K562 (cell line): ENCODE results near the gene ENKUR. TPM values are rescaled to one million over a fixed set of nuclear protein-coding genes. Genes with fewer than 3 reads are reported as not detected.

Source experiments
- C11orf30 ChIP-seq: fragments of 450-650 bp; IDR thresholded peaks from 2 replicates; pipeline ENCODE4 v1.6.1; 2016; ENCODE audit warnings: low read depth, mild to moderate bottlenecking
- CCAR2 ChIP-seq: fragments of 200-400 bp; formaldehyde crosslinking; IDR thresholded peaks from 2 replicates; pipeline ENCODE4 v1.6.1; 2017; ENCODE audit warnings: mild to moderate bottlenecking, low read depth, low read length
- HDAC8 ChIP-seq: fragments of 450-650 bp; IDR thresholded peaks from 2 replicates; pipeline ENCODE4 v1.6.1; 2016; ENCODE audit warnings: mild to moderate bottlenecking, missing genetic modification characterization, moderate library complexity, missing compliant biosample characterization
- JUNB ChIP-seq: fragments of 450-650 bp; formaldehyde crosslinking; conservative IDR thresholded peaks from 2 replicates; pipeline ENCODE4 v1.4.0; 2020; ENCODE audit warnings: mild to moderate bottlenecking
- MAFF ChIP-seq: IDR thresholded peaks from 2 replicates; pipeline ENCODE4 v1.6.1; 2012; ENCODE audit warnings: low read length, improper control_type of control experiment
- MAFG ChIP-seq: fragments of 450-650 bp; conservative IDR thresholded peaks from 2 replicates; pipeline ENCODE4 v1.6.1; 2016; ENCODE audit warnings: missing genetic modification characterization, missing compliant biosample characterization
- MAFK ChIP-seq: IDR thresholded peaks from 2 replicates; pipeline ENCODE4 v1.6.1; 2011; ENCODE audit warnings: low read length, improper control_type of control experiment
- NFE2 ChIP-seq: IDR thresholded peaks from 2 replicates; pipeline ENCODE4 v1.6.1; 2014; ENCODE audit warnings: antibody characterized with exemption, low read depth
- POLR2H ChIP-seq: IDR thresholded peaks from 2 replicates; pipeline ENCODE4 v1.6.1; 2016; ENCODE audit warnings: missing genetic modification characterization, low read depth, mild to moderate bottlenecking, control low read depth, missing compliant biosample characterization, moderate library complexity
- PRPF4 ChIP-seq: fragments of 200-400 bp; formaldehyde crosslinking; IDR thresholded peaks from one replicate; pipeline ENCODE4 v1.6.1; 2017; ENCODE audit warnings: low read length, low read depth, mild to moderate bottlenecking; ENCODE audit not compliant: insufficient read depth, poor library complexity, severe bottlenecking
- SIX5 ChIP-seq, 2 experiments: IDR thresholded peaks; 2 replicates each; pipeline ENCODE4 v1.6.1; 2011; ENCODE audit warnings: low read length in 2 of 2, borderline replicate concordance in 1 of 2, low read depth in 1 of 2, mild to moderate bottlenecking in 1 of 2, moderate library complexity in 1 of 2; ENCODE audit not compliant: insufficient read depth in 1 of 2
- SREBF2 ChIP-seq: sonication (generic); formaldehyde crosslinking; IDR thresholded peaks from 2 replicates; pipeline ENCODE4 v1.4.0; 2020; ENCODE audit warnings: mild to moderate bottlenecking, missing genetic modification reagents
- SRSF7 ChIP-seq: fragments of 200-400 bp; formaldehyde crosslinking; optimal IDR thresholded peaks from 2 replicates; pipeline ENCODE3; 2017; ENCODE audit warnings: mild to moderate bottlenecking, low read depth, low read length
- ZNF316 ChIP-seq: fragments of 450-650 bp; IDR thresholded peaks from 2 replicates; pipeline ENCODE4 v1.6.1; 2016
- polyA plus RNA-seq, 8 experiments: library from polyadenylated mRNA; depleted of rRNA in 4 of 8; stranded (reverse) in 5 of 8; unstranded in 3 of 8; fragments of >200 nt; fragmentation: Nextera tagmentation in 2 of 8; fragmentation: Illumina TruSeq in 1 of 8; extraction: Ambion mirVana in 2 of 8; extraction: Trizol in 1 of 8; gene quantifications; 2 replicates each; pipeline versions ENCODE4 v1.2.1 to v1.2.3, GENCODE V29; 2011 to 2014; ENCODE audit warnings: inconsistent platforms in 1 of 8, missing spikeins in 1 of 8
- total RNA-seq, 7 experiments: library from RNA; depleted of rRNA in 6 of 7; stranded (reverse); fragments of >200 nt in 6 of 7; fragmentation: Illumina TruSeq in 2 of 7; extraction: Trizol in 2 of 7; gene quantifications; 2 replicates each; pipeline versions ENCODE4 v1.2.1 to v1.2.3, GENCODE V29; 2011 to 2021; ENCODE audit warnings: low replicate concordance in 1 of 7
- TF ChIP-seq, protein P1 (sequence below): fragments of 250-450 bp; sonication (Bioruptor Pico); IDR thresholded peaks from 2 replicates; pipeline ENCODE4 v1.8.0; 2021; ENCODE audit warnings: borderline replicate concordance, mild to moderate bottlenecking, moderate library complexity; ENCODE audit not compliant: poor library complexity, severe bottlenecking
- TF ChIP-seq, protein P2 (sequence below): fragments of 250-450 bp; sonication (Bioruptor Pico); IDR thresholded peaks from 2 replicates; pipeline ENCODE4 v1.8.0; 2022; ENCODE audit warnings: moderate library complexity, mild to moderate bottlenecking, inconsistent platforms
- TF ChIP-seq, protein P3 (sequence below): fragments of 450-650 bp; formaldehyde crosslinking; IDR thresholded peaks from 2 replicates; pipeline ENCODE4 v1.4.0; 2022; ENCODE audit warnings: mild to moderate bottlenecking, moderate library complexity

Gene ENKUR
- total and polyA plus RNA-seq, 9 of the 15 experiments (the other 6 are each of a cell fraction or from before 2014, with no cell fraction given), result 0.06 to 0.46 (median 0.20) TPM

DNA sequence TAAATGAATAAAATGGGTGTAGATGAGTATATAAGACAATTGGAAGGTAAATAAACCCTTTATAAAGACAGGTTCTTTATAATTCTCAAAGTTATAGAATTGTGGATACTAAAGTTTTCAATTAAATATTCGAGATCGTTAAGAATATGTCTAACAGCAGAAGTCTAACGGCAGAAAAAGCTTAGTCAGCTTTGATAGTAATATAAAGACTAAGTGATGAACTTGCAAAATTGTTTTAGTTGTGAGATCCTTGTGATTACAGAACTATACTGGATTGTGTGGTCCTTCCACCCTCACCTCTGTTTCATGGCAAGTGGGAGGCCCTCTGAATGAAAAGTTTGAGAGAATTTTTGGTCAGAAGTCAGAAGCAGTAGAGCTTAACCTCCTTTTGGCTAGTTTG lies 2.7 kb upstream of the ENKUR start (continued):
- TF ChIP-seq, protein P1, sequence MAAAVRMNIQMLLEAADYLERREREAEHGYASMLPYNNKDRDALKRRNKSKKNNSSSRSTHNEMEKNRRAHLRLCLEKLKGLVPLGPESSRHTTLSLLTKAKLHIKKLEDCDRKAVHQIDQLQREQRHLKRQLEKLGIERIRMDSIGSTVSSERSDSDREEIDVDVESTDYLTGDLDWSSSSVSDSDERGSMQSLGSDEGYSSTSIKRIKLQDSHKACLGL, result no peak
- TF ChIP-seq HDAC8 (tag) (no peak), SIX5 (IDR thresholded peaks at IDR 0.05; ENCODE audit: borderline replicate concordance in 1 of 2, insufficient read depth in 1 of 2, low read depth in 1 of 2, low read length in 2 of 2) (no peak), ZNF316 (peak; percentile 96), MAFK (peak; percentile 50; the same call in 1 of the 2 replicates), NFE2 (peak; percentile 27; the same call in 1 of the 2 replicates), JUNB (no peak), CCAR2 (no peak), C11orf30 (peak; percentile 91), MAFF (peak; percentile 75), MAFG (tag) (peak; percentile 76), PRPF4 (no peak), SRSF7 (no peak), SREBF2 (CRISPR knock-in tag) (no peak), POLR2H (tag) (no peak)
- TF ChIP-seq, protein P2, sequence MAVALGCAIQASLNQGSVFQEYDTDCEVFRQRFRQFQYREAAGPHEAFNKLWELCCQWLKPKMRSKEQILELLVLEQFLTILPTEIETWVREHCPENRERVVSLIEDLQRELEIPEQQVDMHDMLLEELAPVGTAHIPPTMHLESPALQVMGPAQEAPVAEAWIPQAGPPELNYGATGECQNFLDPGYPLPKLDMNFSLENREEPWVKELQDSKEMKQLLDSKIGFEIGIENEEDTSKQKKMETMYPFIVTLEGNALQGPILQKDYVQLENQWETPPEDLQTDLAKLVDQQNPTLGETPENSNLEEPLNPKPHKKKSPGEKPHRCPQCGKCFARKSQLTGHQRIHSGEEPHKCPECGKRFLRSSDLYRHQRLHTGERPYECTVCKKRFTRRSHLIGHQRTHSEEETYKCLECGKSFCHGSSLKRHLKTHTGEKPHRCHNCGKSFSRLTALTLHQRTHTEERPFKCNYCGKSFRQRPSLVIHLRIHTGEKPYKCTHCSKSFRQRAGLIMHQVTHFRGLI (CRISPR knock-in tag), result no peak
- TF ChIP-seq, protein P3, sequence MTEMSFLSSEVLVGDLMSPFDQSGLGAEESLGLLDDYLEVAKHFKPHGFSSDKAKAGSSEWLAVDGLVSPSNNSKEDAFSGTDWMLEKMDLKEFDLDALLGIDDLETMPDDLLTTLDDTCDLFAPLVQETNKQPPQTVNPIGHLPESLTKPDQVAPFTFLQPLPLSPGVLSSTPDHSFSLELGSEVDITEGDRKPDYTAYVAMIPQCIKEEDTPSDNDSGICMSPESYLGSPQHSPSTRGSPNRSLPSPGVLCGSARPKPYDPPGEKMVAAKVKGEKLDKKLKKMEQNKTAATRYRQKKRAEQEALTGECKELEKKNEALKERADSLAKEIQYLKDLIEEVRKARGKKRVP (CRISPR knock-in tag), result no peak
